H1 (cell line): Measurements from ENCODE around the gene GNAO1. TPM values are rescaled to one million over a fixed set of nuclear protein-coding genes. Genes with fewer than 3 reads are reported as not detected.

Experiments used
- CTCF ChIA-PET: fragments of 300-600 bp; sonication (Branson Sonifier 250); formaldehyde crosslinking; loops from one replicate; lab custom pipeline; 2021; ENCODE audit not compliant: partially characterized antibody; lab: Charles Lee
- POLR2A ChIA-PET: fragments of 300-600 bp; sonication (Branson Sonifier 250); formaldehyde crosslinking; loops from one replicate; lab custom pipeline; 2021; ENCODE audit warnings: inconsistent platforms; ENCODE audit not compliant: partially characterized antibody; lab: Charles Lee
- DNase-seq, 2 experiments: peaks; one replicate each; pipeline versions ENCODE4 v3.0.0 to v3.0.0-alpha.2; 2010 to 2022; ENCODE audit warnings: low spot score in 2 of 2, low read depth in 1 of 2, mixed read lengths in 1 of 2
- FAIRE-seq: peaks from 2 replicates; lab custom pipeline; 2011; peaks lifted over from hg19 to GRCh38; lab: Jason Lieb, UNC
- H2AFZ ChIP-seq: 2 replicates; pipeline ENCODE4 v1.8.1; 2012; ENCODE audit warnings: low read length, inconsistent platforms
- H2AK5ac ChIP-seq: 2 replicates; pipeline ENCODE4 v1.6.1; 2013; ENCODE audit warnings: low read depth, low read length
- H2BK120ac ChIP-seq: replicated peaks from 2 replicates; pipeline ENCODE3; 2013; ENCODE audit warnings: low read depth, low read length, inconsistent platforms
- H2BK12ac ChIP-seq: 2 replicates; pipeline ENCODE4 v1.6.1; 2013; ENCODE audit warnings: low read depth, low read length
- H2BK15ac ChIP-seq: 2 replicates; pipeline ENCODE4 v1.6.1; 2013; ENCODE audit warnings: low read length
- H2BK20ac ChIP-seq: 2 replicates; pipeline ENCODE4 v1.6.1; 2013; ENCODE audit warnings: low read length
- H2BK5ac ChIP-seq: 2 replicates; pipeline ENCODE4 v1.6.1; 2013; ENCODE audit warnings: low read depth, low read length
- H3K14ac ChIP-seq: 2 replicates; pipeline ENCODE4 v1.6.1; 2013; ENCODE audit warnings: inconsistent platforms; ENCODE audit not compliant: insufficient read length
- H3K18ac ChIP-seq: 2 replicates; pipeline ENCODE4 v1.6.1; 2013; ENCODE audit warnings: low read length; ENCODE audit errors: extremely low read depth
- H3K23ac ChIP-seq: 2 replicates; pipeline ENCODE4 v1.6.1; 2013; ENCODE audit warnings: inconsistent platforms; ENCODE audit not compliant: insufficient read length
- H3K23me2 ChIP-seq: 2 replicates; pipeline ENCODE4 v1.6.1; 2013; ENCODE audit warnings: low read depth, low read length
- H3K27ac ChIP-seq: 2 replicates; pipeline ENCODE4 v1.6.1; 2011; ENCODE audit warnings: low read depth, low read length, inconsistent platforms
- H3K27me3 ChIP-seq, 4 experiments: replicated peaks in 1 of 4; 1 replicate in 1 of 4; 2 replicates in 3 of 4; pipeline versions ENCODE4 v1.6.1 to v1.8.1; 2011 to 2013; ENCODE audit warnings: low read length in 3 of 4, mild to moderate bottlenecking in 3 of 4, inconsistent platforms in 2 of 4, mixed read lengths in 2 of 4, moderate library complexity in 1 of 4; ENCODE audit not compliant: control insufficient read depth in 3 of 4, insufficient read depth in 3 of 4; ENCODE audit errors: extremely low read depth in 1 of 4
- H3K36me3 ChIP-seq, 4 experiments: 2 replicates each; pipeline versions ENCODE4 v1.6.1 to v1.8.1; 2011 to 2013; ENCODE audit warnings: mild to moderate bottlenecking in 4 of 4, low read length in 3 of 4, moderate library complexity in 2 of 4, control low read depth in 1 of 4, inconsistent platforms in 1 of 4; ENCODE audit not compliant: insufficient read depth in 4 of 4, control insufficient read depth in 2 of 4
- H3K4ac ChIP-seq: replicated peaks from 2 replicates; pipeline ENCODE3; 2013; ENCODE audit warnings: low read length, low read depth, mixed read lengths, inconsistent platforms; ENCODE audit not compliant: insufficient read length
- H3K4me1 ChIP-seq, 4 experiments: replicated peaks in 1 of 4; 1 replicate in 1 of 4; 2 replicates in 3 of 4; pipeline versions ENCODE4 v1.6.1 to v1.8.1; 2011 to 2013; ENCODE audit warnings: low read length in 3 of 4, inconsistent platforms in 2 of 4, mixed read lengths in 1 of 4; ENCODE audit not compliant: insufficient read depth in 4 of 4, control insufficient read depth in 3 of 4
- H3K4me2 ChIP-seq, 2 experiments: 2 replicates each; pipeline versions ENCODE4 v1.6.1 to v1.8.1; 2011 to 2013; ENCODE audit warnings: low read depth in 2 of 2, low read length in 2 of 2, control low read depth in 1 of 2, inconsistent platforms in 1 of 2, mild to moderate bottlenecking in 1 of 2; ENCODE audit not compliant: insufficient read depth in 1 of 2
- H3K4me3 ChIP-seq, 4 experiments: fragments of 200-600, 300-600 bp in 1 of 4; sonication (generic), shearing (Covaris generic), sonication (Bioruptor Twin) in 1 of 4; 2 replicates each; pipeline versions ENCODE4 v1.5.1 to v1.8.1; 2011 to 2016; ENCODE audit warnings: low read length in 4 of 4, low read depth in 3 of 4, control low read depth in 2 of 4, inconsistent platforms in 2 of 4, mild to moderate bottlenecking in 2 of 4, mixed read lengths in 1 of 4, moderate library complexity in 1 of 4; ENCODE audit not compliant: insufficient read depth in 2 of 4; ENCODE audit errors: extremely low read depth in 1 of 4
- H3K56ac ChIP-seq: replicated peaks from 2 replicates; pipeline ENCODE3; 2013; ENCODE audit warnings: low read depth, mild to moderate bottlenecking, mixed read lengths, low read length, inconsistent platforms; ENCODE audit not compliant: insufficient read length
- H3K79me1 ChIP-seq: 2 replicates; pipeline ENCODE4 v1.6.1; 2013; ENCODE audit warnings: low read depth, low read length, control low read depth
- H3K79me2 ChIP-seq, 2 experiments: 2 replicates each; pipeline versions ENCODE4 v1.6.1 to v1.8.1; 2012 to 2013; ENCODE audit warnings: low read length in 2 of 2, mild to moderate bottlenecking in 2 of 2, inconsistent platforms in 1 of 2; ENCODE audit not compliant: insufficient read depth in 2 of 2, control insufficient read depth in 1 of 2
- H3K9ac ChIP-seq, 4 experiments: replicated peaks in 1 of 4; 1 replicate in 1 of 4; 2 replicates in 3 of 4; pipeline versions ENCODE4 v1.6.1 to v1.8.1; 2011 to 2013; ENCODE audit warnings: low read depth in 3 of 4, low read length in 3 of 4, control low read depth in 2 of 4, mild to moderate bottlenecking in 2 of 4, moderate library complexity in 2 of 4, inconsistent platforms in 1 of 4; ENCODE audit errors: extremely low read depth in 1 of 4
- H3K9me3 ChIP-seq, 2 experiments: 2 replicates each; pipeline versions ENCODE4 v1.6.1 to v1.8.1; 2012 to 2013; ENCODE audit warnings: mild to moderate bottlenecking in 2 of 2, moderate library complexity in 2 of 2, control low read depth in 1 of 2, inconsistent platforms in 1 of 2, low read depth in 1 of 2, low read length in 1 of 2, mixed read lengths in 1 of 2; ENCODE audit not compliant: insufficient read depth in 2 of 2
- H4K20me1 ChIP-seq, 2 experiments: replicated peaks in 1 of 2; 2 replicates each; pipeline versions ENCODE3 to v1.8.1; 2011 to 2013; ENCODE audit warnings: inconsistent platforms in 2 of 2, low read length in 2 of 2, mild to moderate bottlenecking in 1 of 2; ENCODE audit not compliant: insufficient read depth in 2 of 2, control insufficient read depth in 1 of 2
- H4K5ac ChIP-seq: 2 replicates; pipeline ENCODE4 v1.6.1; 2013; ENCODE audit warnings: low read length, low read depth, mixed read lengths, inconsistent platforms; ENCODE audit not compliant: insufficient read length
- H4K8ac ChIP-seq: 2 replicates; pipeline ENCODE4 v1.8.0; 2013; ENCODE audit warnings: mild to moderate bottlenecking, moderate library complexity, low read length, inconsistent platforms; ENCODE audit not compliant: insufficient read depth; ENCODE audit errors: extremely low read depth
- H4K91ac ChIP-seq: replicated peaks from 2 replicates; pipeline ENCODE3; 2013; ENCODE audit warnings: low read length, mixed read lengths, inconsistent platforms; ENCODE audit not compliant: insufficient read length
- ATF3 ChIP-seq: IDR thresholded peaks from 2 replicates; pipeline ENCODE4 v1.6.1; 2011; ENCODE audit warnings: low read depth, mild to moderate bottlenecking, low read length; ENCODE audit not compliant: insufficient read depth
- BACH1 ChIP-seq: IDR thresholded peaks from 2 replicates; pipeline ENCODE4 v1.6.1; 2012; ENCODE audit warnings: low read length, improper control_type of control experiment
- CHD1 ChIP-seq: IDR thresholded peaks from 2 replicates; pipeline ENCODE4 v1.6.1; 2012; ENCODE audit warnings: low read depth, low read length, improper control_type of control experiment
- GTF2F1 ChIP-seq: IDR thresholded peaks from 2 replicates; pipeline ENCODE4 v1.6.1; 2012; ENCODE audit warnings: low read depth, low read length, improper control_type of control experiment, borderline replicate concordance
- HDAC2 ChIP-seq, 2 experiments: fragments of 300-600 bp in 1 of 2; sonication (generic) in 1 of 2; IDR thresholded peaks; 2 replicates each; pipeline ENCODE4 v1.6.1; 2011 to 2012; ENCODE audit warnings: low read depth in 2 of 2, low read length in 2 of 2, mild to moderate bottlenecking in 2 of 2, moderate library complexity in 2 of 2, borderline replicate concordance in 1 of 2, inconsistent platforms in 1 of 2
- JUND ChIP-seq: IDR thresholded peaks from 2 replicates; pipeline ENCODE4 v1.6.1; 2011; ENCODE audit warnings: mild to moderate bottlenecking, improper control_type of control experiment, low read length
- RAD21 ChIP-seq, 2 experiments: IDR thresholded peaks in 1 of 2; conservative IDR thresholded peaks in 1 of 2; 2 replicates each; pipeline ENCODE4 v1.6.1; 2011; ENCODE audit warnings: low read depth in 2 of 2, low read length in 2 of 2, improper control_type of control experiment in 1 of 2, inconsistent platforms in 1 of 2, mild to moderate bottlenecking in 1 of 2, moderate library complexity in 1 of 2
- RFX5 ChIP-seq: IDR thresholded peaks from 2 replicates; pipeline ENCODE4 v1.6.1; 2011; ENCODE audit warnings: low read depth, low read length, improper control_type of control experiment, borderline replicate concordance
- RXRA ChIP-seq: IDR thresholded peaks from 2 replicates; pipeline ENCODE4 v1.6.1; 2011; ENCODE audit warnings: low read depth, mild to moderate bottlenecking, low read length, moderate library complexity; ENCODE audit not compliant: insufficient read depth
- SAP30 ChIP-seq: fragments of 300-600 bp; sonication (generic); IDR thresholded peaks from 2 replicates; pipeline ENCODE4 v1.7.1; 2012; ENCODE audit warnings: low read length, moderate library complexity, mild to moderate bottlenecking, inconsistent platforms; ENCODE audit not compliant: insufficient read depth, insufficient replicate concordance
- SIRT6 ChIP-seq: IDR thresholded peaks from one replicate; pipeline ENCODE4 v1.7.1; 2012; ENCODE audit warnings: low read length, inconsistent platforms
- SP1 ChIP-seq: IDR thresholded peaks from 2 replicates; pipeline ENCODE4 v1.6.1; 2011; ENCODE audit warnings: low read depth, low read length
- WGBS, 2 experiments: shearing (Covaris generic) in 1 of 2; methylation state at CpG; one replicate each; pipeline versions ENCODE4 v1.1.6 to v1.1.7; 2013 to 2015; ENCODE audit warnings: low lambda C conversion rate in 2 of 2, mixed read lengths in 2 of 2, inconsistent platforms in 1 of 2, low coverage in 1 of 2, missing lambda C conversion rate in 1 of 2; ENCODE audit not compliant: insufficient replicate concordance in 2 of 2, insufficient coverage in 1 of 2, insufficient read length in 1 of 2; ENCODE audit errors: extremely low coverage in 1 of 2, missing lambda C conversion rate in 1 of 2; 5-methylcytosine and 5-hydroxymethylcytosine counted together
- polyA plus RNA-seq, 7 experiments: library from polyadenylated mRNA; depleted of rRNA in 3 of 7; stranded (reverse) in 5 of 7; unstranded in 2 of 7; fragments of >200 nt in 5 of 7; fragments of 200-250 nt in 2 of 7; gene quantifications; 1 replicate in 5 of 7; 2 replicates in 1 of 7; 4 replicates in 1 of 7; pipeline versions ENCODE4 v1.2.1 to v1.2.3, GENCODE V29; 2011 to 2013; ENCODE audit warnings: missing spikeins in 2 of 7, mixed read lengths in 2 of 7
- total RNA-seq: library from RNA; stranded (reverse); fragmentation: NEBNext Ultra II Directional; extraction: Animal tissue kit (Norgen Biotek cat#: 25700); gene quantifications from 2 replicates; pipeline ENCODE4 v1.2.1, GENCODE V29; 2021

Gene GNAO1
- total and polyA plus RNA-seq, 2 of the 8 experiments (the other 6 are each of a cell fraction or from before 2014, with no cell fraction given) = 6.7 to 34.4 TPM

- Histone ChIP-seq H3K36me3 (no peaks in the 10 kb centered on the region), H2AFZ (no peak overlapping the region), H4K91ac (no peak overlapping the region), H3K9ac (no peak overlapping the region), H3K4ac (no peak overlapping the region), H4K20me1 (no peaks in the 10 kb centered on the region), H3K79me2 (peaks cover 0 to 18% of the 10 kb centered on the region in 2 experiments; a peak in 2 of 4 replicates), H2BK12ac (no peak overlapping the region), H2BK15ac (no peak overlapping the region), H2BK120ac (no peak overlapping the region), H3K9me3 (no peaks in the 10 kb centered on the region), H3K56ac (no peak overlapping the region), H2BK20ac (no peak overlapping the region), H2BK5ac (no peak overlapping the region), H3K27ac (no peak overlapping the region), H3K14ac (no peak overlapping the region), H3K4me1 (peaks cover 0 to 4% (median 3%) of the 10 kb centered on the region in 4 experiments; a peak in 4 of 7 replicates), H3K79me1 (peaks cover 8% of the 10 kb centered on the region), H3K23me2 (no peaks in the 10 kb centered on the region), H4K5ac (no peak overlapping the region), H3K4me2 (no peak overlapping the region), H4K8ac (no peak overlapping the region), H3K4me3 (no peak overlapping the region), H3K18ac (no peak overlapping the region), H2AK5ac (no peak overlapping the region), H3K27me3 (no peaks in the 10 kb centered on the region), H3K23ac (no peak overlapping the region)
- DNase-seq = peak in 1 of 2 experiments; percentile 53
- CTCF ChIA-PET = interaction anchor here (0.6 to 3.2 kb wide), 28 partner anchors 8 to 699 kb away, joined by 3 to 14 read pairs (median 3); no protein-coding TSS in a partner anchor
- WGBS, 2 experiments = 75% methylated on average over 1 of the region's 1 CpG; no CpG with 5 or more reads in 1 of the 2 experiments
- POLR2A ChIA-PET = interaction anchor here (0.8 to 1.4 kb wide), 3 partner anchors 11 to 21 kb away, joined by 3 to 5 read pairs (median 4); partner anchors contain the start of gene GNAO1
- peak; percentile 65 for FAIRE-seq
- TF ChIP-seq SP1 (0 out of 2 replicates have a peak, but pooled peaks have one; percentile 17), RFX5 (no peak), ATF3 (peak; percentile 38; the same call in 1 of the 2 replicates), RAD21 (IDR thresholded peaks at IDR 0.05 in 1 of 2, conservative IDR thresholded peaks at IDR 0.05 in 1 of 2; ENCODE audit: low read depth in 2 of 2, low read length in 2 of 2) (peak; percentile 49 to 64; a peak in 3 of 4 replicates), BACH1 (peak; percentile 17; the same call in 1 of the 2 replicates), HDAC2 (IDR thresholded peaks at IDR 0.05; ENCODE audit: borderline replicate concordance in 1 of 2, low read depth in 2 of 2, low read length in 2 of 2) (no peak), CHD1 (no peak), RXRA (no peak), SAP30 (no peak), GTF2F1 (no peak), JUND (0 out of 2 replicates have a peak, but pooled peaks have one; percentile 16), SIRT6 (no peak)
These were observed 11.8 kb downstream of the GNAO1 start for GRCh38 chr16:56203052-56203451.
